Stimulated activated naive B cell treated with anti-CD40 and anti-IgM and Interleukin-4, amounts not matched to agents 10 μg/mL and 1 μg/mL and 100 μg/mL, for 72 hours (primary cell): Measurements from ENCODE around the gene COL8A2.

Source experiments
- ATAC-seq, 2 donors: fragments of 150-1000 bp; cut with Tn5 transposase; replicated peaks; 2 replicates each; pipeline ENCODE4 v1.10.0; 2021; ENCODE audit warnings: moderate library complexity in 1 of 2
- DNase-seq: peaks from one replicate; pipeline ENCODE4 v3.0.0; 2021
- H3K27ac Mint-ChIP-seq: one replicate; pipeline ENCODE4 v1.8.0; 2022; ENCODE audit warnings: mild to moderate bottlenecking, mixed read lengths
- H3K27me3 Mint-ChIP-seq, 2 donors: one replicate each; pipeline ENCODE4 v1.8.0; 2022; ENCODE audit warnings: mixed read lengths in 2 of 2
- H3K36me3 Mint-ChIP-seq, 2 donors: one replicate each; pipeline ENCODE4 v1.8.0; 2022; ENCODE audit warnings: mixed read lengths in 2 of 2, mild to moderate bottlenecking in 1 of 2
- H3K4me1 Mint-ChIP-seq, 2 donors: one replicate each; pipeline ENCODE4 v1.8.0; 2022; ENCODE audit warnings: mixed read lengths in 2 of 2, mild to moderate bottlenecking in 1 of 2
- H3K4me3 Mint-ChIP-seq, 2 donors: one replicate each; pipeline ENCODE4 v1.8.0; 2022; ENCODE audit warnings: mild to moderate bottlenecking in 2 of 2, mixed read lengths in 2 of 2, moderate library complexity in 1 of 2
- H3K9me3 Mint-ChIP-seq, 2 donors: one replicate each; pipeline ENCODE4 v1.8.0; 2022; ENCODE audit warnings: mixed read lengths in 2 of 2, mild to moderate bottlenecking in 1 of 2

Gene COL8A2

DNA sequence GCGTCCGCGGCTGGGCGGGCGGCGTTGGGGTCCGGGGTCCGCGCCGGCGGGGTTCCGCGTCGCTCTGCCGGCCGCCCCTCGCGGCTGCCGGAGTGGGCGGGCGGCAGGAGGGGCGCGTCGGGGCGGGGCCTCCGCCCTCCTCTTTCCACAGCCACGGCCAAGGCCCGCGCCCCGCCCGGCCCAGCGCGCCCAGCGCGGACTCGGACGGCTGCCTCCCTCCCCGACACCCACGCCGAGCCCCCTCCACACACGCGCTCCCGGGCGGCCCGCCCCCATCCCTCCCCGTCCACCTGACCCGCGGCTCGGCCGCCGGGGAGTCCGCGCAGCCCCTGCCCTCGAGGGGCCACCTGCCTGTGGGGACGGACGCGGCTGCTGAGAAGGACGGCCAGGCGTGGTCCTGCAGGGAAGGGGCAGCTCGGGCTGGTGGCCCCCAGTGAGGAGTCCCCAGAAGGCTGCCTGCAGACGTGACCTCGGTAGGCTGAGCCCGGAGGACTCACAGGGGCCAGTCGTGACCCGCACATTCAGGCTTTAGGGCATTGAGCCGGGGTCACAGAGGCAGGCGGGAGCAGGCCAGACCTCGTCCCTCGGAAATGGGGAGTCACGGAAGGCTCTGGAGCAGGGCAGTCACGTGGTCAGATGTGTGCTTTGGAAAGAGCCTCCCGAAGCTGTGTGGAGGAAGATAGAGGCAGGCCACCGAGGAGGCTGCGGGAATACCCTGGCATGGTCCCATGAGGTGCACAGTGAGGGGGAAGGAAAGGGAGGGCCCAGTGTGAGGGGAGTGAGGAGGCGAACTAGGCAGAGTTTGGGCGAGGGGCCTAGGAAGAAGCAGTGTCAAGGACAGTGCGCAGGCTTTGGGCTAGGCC, at the start of gene COL8A2:
TSS of gene COL8A2 (minus strand) at position 94 of the 863 bp plus-strand sequence. CDS start 24,980 bp downstream, outside the sequence.
- Mint-ChIP-seq H3K27ac (peak within 1 kb of the TSS; percentile 69), H3K36me3 (no peaks in the 10 kb centered on the region)
- peak in 1 of 2 donors; percentile 19 for ATAC-seq

DNA sequence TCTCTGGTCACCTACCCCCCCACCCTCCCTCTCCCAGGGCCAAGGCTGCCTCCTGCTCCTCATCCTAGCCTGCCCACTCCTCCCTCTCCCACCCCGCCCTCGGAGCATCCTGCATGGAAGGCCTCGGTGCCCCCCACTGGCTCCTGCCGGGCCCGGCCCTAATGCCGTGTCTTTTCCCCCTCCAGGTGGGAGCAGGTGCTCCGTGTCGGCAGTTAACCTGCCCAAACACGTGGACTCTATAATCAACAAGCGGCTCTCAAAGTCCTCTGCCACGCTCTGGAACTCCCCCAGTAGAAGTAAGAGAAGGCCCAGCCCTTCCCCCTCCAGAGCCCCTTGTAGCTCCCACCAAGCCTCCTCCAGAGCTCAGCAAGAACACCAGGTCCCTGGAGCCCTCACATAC, 49.7 kb upstream of the COL8A2 start:
- no peak overlapping the region for H3K27ac Mint-ChIP-seq
- peaks cover 10 to 17% of the 10 kb centered on the region in 2 donors for H3K4me1 Mint-ChIP-seq
- no peak overlapping the region for H3K4me3 Mint-ChIP-seq
- no peaks in the 10 kb centered on the region for H3K9me3 Mint-ChIP-seq
- ATAC-seq, result no peak
- peaks cover 42 to 69% of the 10 kb centered on the region in 2 donors for H3K36me3 Mint-ChIP-seq
- DNase-seq, result no peak
- H3K27me3 Mint-ChIP-seq, result no peaks in the 10 kb centered on the region

More for the DNA sequence above, at the start of gene COL8A2:
- no peak for DNase-seq
- H3K27me3 Mint-ChIP-seq, result peaks cover 21 to 29% of the 10 kb centered on the region in 2 donors
- H3K4me1 Mint-ChIP-seq, result peaks cover 28 to 39% of the 10 kb centered on the region in 2 donors
- H3K9me3 Mint-ChIP-seq, result no peaks in the 10 kb centered on the region
- H3K4me3 Mint-ChIP-seq, result peak within 1 kb of the TSS; percentile 72 to 77

DNA sequence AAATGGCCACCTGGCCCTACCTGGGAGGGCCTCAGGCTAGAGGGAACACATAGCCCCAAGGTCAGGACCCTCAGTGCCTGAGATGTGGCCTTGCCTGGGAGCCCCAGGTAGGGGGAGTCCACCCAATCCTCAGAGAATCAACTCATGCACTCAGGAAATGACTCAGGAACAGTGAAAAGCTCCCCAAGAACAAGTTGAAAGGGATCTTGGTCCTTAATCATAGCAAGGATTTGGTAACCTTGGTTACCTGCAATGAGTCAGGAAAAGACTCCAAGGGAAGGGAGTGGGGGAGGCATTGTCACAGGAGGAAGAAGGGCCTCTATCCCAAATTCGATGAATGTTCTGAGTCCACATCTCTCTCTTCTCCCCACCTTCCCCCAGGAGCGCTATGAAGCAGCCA, 48.0 kb upstream of the COL8A2 start:
- Mint-ChIP-seq H3K36me3 (peaks cover 36 to 58% of the 10 kb centered on the region in 2 donors), H3K27me3 (no peaks in the 10 kb centered on the region), H3K4me1 (peaks cover 13 to 23% of the 10 kb centered on the region in 2 donors), H3K4me3 (no peak overlapping the region), H3K9me3 (no peaks in the 10 kb centered on the region), H3K27ac (no peak overlapping the region)
- DNase-seq (no peak), ATAC-seq (no peak)

DNA sequence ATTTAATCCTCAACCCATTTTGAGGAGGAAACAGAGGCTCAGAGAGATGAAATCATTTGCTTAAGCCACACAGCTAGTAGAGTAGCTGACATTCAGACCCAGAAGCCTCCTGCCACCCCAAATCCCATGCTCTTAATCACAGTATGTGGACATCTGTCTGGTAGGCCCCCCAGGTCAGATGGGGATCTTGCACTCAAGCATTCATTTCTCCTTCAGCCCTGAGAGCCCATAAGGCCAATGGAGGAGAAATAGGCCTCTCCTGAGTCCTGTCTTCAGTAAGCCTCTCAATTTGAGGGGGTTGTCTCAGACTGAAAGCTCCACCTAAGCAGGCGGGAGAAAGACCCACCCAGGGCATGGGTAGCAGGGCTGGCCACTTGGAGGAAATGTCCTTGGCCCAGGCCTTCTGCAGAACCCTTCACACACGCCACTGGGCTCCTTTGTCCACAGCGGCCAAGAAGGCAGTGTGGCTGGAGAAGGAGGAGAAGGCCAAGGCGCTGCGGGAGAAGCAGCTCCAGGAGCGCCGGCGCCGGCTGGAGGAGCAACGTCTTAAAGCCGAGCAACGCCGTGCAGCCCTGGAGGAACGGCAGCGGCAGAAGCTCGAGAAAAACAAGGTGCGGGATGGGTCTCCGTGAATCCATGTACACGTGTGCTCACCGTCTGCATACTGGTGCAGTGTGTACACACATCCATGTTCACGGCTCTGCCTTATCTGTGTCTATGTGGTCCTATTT, 47.2 kb upstream of the COL8A2 start:
- no peak for DNase-seq
- Mint-ChIP-seq H3K36me3 (peaks cover 36 to 54% of the 10 kb centered on the region in 2 donors), H3K4me3 (no peak overlapping the region), H3K27me3 (no peaks in the 10 kb centered on the region), H3K9me3 (no peaks in the 10 kb centered on the region), H3K27ac (no peak overlapping the region), H3K4me1 (peaks cover 14 to 25% of the 10 kb centered on the region in 2 donors)
- ATAC-seq, result no peak

DNA sequence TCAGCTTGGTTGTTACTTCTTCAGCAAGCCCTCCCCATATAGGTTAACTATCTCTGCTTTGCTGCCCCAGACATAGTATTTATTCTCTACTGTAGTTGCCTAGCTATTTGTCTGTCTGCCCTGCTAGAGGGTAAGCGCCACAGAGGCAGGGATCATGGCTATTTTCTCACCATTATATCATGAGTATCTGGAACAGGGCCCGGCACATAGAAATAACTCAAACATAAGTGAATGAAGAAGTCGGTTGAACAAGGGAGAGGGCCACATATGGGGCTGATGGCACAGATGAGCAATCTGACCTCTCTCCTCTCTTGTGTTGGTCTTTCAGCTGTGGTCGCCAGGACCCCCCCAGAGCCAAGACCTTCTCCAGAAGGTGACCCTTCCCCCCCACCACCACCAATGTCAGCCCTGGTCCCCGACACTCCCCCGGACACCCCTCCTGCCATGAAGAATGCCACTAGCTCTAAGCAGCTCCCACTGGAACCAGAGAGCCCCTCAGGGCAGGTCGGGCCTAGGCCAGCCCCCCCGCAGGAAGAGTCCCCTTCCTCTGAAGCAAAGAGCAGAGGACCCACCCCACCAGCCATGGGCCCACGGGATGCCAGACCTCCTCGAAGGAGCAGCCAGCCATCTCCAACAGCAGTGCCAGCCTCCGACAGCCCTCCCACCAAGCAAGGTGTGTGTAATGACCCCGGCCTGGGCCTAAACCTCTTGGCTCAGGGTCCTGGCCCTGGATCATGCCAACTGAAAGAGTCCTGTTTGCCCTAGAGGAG, 45.8 kb upstream of the COL8A2 start:
- no peaks in the 10 kb centered on the region for H3K9me3 Mint-ChIP-seq
- no peak overlapping the region for H3K27ac Mint-ChIP-seq
- no peaks in the 10 kb centered on the region for H3K27me3 Mint-ChIP-seq
- no peak for ATAC-seq
- H3K36me3 Mint-ChIP-seq, result peaks cover 41 to 60% of the 10 kb centered on the region in 2 donors
- H3K4me3 Mint-ChIP-seq, result no peak overlapping the region
- DNase-seq, result no peak
- peaks cover 23 to 34% of the 10 kb centered on the region in 2 donors for H3K4me1 Mint-ChIP-seq

DNA sequence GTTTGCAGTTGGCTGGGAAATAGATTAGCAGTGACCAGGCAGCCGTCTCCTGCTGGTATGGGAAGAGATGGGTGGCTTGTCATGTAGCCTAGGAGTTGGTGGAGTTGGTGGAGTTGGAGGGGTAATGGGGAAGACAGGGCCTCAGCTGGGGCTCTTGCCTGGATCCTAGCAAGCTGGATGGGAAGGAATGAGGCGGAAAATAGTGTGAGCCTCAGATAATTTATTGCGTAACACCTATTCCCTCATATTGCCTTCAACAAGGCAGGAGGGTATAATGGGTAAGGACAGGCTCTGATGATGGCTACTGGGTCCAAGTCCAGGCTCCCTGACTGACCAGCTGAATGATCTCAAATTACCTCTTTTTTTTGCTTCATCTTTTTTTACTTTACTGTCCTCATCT, 43.5 kb upstream of the COL8A2 start:
- peaks cover 21 to 29% of the 10 kb centered on the region in 2 donors for H3K4me1 Mint-ChIP-seq
- no peak overlapping the region for H3K27ac Mint-ChIP-seq
- H3K27me3 Mint-ChIP-seq, result no peaks in the 10 kb centered on the region
- DNase-seq (no peak), ATAC-seq (no peak)
- H3K4me3 Mint-ChIP-seq, result no peak overlapping the region
- peaks cover 34 to 48% of the 10 kb centered on the region in 2 donors for H3K36me3 Mint-ChIP-seq
- H3K9me3 Mint-ChIP-seq, result no peaks in the 10 kb centered on the region

DNA sequence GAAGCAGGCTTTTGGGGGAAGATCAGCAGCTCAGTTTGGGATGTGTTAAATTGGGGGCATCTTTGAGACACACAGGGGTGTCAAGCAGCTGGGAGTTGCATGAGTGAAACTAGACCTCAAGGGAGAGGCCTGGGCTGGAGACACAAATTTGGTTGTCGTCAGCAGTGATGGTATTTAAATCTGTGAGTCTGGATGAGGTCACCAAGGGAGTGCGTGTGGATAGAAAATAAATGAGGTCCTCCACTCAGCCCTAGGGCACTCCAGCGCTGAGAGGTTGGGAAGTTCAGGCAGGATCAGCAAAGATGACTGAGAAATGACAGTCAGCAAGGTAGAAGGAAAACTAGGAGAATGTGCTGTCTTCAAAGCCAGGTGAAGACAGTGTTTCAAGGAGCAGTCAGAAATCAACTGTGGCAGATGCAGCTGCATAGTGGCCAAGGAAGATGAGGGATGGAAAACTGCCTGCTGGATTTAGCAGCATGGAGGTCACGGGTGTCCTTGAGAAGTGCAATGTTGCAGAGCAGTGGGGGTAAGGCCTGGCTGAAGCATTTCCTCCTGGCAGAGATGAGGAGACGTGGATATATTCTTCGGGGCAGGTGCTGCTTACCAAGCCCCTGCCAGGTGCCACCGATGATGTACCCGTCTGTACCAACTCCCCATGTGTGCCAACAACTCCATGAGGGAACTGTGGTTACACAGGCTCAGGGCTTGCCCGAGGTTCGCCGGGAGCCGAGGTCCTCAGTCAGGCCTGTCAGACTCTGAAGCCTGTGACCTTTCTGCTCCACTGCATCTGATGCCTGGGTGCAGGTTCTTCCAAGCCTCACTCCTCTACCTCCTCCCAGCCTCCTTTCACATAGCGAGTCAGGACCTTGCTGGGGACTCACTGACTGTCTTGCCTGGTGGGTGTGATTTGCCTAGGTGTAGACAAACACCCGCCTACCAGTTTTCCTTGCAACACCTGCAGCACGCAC, 42.2 kb upstream of the COL8A2 start:
- peaks cover 27 to 38% of the 10 kb centered on the region in 2 donors for H3K4me1 Mint-ChIP-seq
- H3K36me3 Mint-ChIP-seq, result peaks cover 29 to 42% of the 10 kb centered on the region in 2 donors
- no peaks in the 10 kb centered on the region for H3K9me3 Mint-ChIP-seq
- ATAC-seq (no peak), DNase-seq (no peak)
- H3K4me3 Mint-ChIP-seq, result no peak overlapping the region
- no peaks in the 10 kb centered on the region for H3K27me3 Mint-ChIP-seq
- H3K27ac Mint-ChIP-seq, result no peak overlapping the region

DNA sequence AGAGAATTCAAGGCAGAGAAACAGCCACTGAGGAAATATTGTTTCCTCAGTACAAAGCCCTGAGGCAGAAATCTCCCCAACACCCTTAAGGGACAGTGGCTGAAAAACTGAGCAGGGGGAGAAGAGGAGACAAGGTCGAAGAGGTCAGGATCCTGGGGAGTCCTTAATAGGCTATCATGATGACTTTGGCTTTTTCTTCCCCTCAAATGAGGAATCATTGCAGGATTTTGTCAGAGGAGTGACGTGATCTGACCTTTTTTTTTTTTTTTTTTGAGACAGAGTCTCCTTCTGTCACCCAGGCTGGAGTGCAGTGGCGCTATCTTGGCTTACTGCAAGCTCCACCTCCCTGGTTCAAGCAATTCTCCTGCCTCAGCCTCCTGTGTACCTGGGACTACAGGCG, 41.1 kb upstream of the COL8A2 start:
- H3K27me3 Mint-ChIP-seq, result no peaks in the 10 kb centered on the region
- H3K4me3 Mint-ChIP-seq, result no peak overlapping the region
- no peak for ATAC-seq
- peaks cover 36 to 49% of the 10 kb centered on the region in 2 donors for H3K4me1 Mint-ChIP-seq
- H3K9me3 Mint-ChIP-seq, result no peaks in the 10 kb centered on the region
- H3K27ac Mint-ChIP-seq, result no peak overlapping the region
- peaks cover 27 to 39% of the 10 kb centered on the region in 2 donors for H3K36me3 Mint-ChIP-seq
- DNase-seq, result no peak

DNA sequence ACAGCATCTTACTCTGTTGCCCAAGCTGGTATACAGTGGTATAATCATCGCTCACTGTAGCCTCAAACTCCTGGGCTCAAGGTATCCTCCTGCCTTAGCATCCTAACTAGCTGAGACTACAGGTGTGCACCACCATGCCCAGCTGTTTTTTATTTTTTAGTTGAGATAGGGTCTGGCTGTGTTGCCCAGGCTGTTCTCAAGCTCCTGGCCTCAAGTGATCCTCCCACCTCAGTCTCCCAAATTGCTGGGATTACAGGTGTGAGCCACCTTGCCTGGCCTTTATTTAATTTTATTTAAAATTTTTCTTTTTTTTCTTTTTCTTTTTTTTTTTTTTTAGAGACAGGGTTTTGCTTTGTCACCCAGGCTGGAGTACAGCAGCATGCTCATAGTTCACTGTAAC, 40.1 kb upstream of the COL8A2 start:
- ATAC-seq, result no peak
- H3K4me3 Mint-ChIP-seq, result no peak overlapping the region
- no peaks in the 10 kb centered on the region for H3K9me3 Mint-ChIP-seq
- no peaks in the 10 kb centered on the region for H3K27me3 Mint-ChIP-seq
- DNase-seq, result no peak
- H3K4me1 Mint-ChIP-seq, result peaks cover 39 to 59% of the 10 kb centered on the region in 2 donors
- H3K36me3 Mint-ChIP-seq, result peaks cover 23 to 31% of the 10 kb centered on the region in 2 donors
- no peak overlapping the region for H3K27ac Mint-ChIP-seq

DNA sequence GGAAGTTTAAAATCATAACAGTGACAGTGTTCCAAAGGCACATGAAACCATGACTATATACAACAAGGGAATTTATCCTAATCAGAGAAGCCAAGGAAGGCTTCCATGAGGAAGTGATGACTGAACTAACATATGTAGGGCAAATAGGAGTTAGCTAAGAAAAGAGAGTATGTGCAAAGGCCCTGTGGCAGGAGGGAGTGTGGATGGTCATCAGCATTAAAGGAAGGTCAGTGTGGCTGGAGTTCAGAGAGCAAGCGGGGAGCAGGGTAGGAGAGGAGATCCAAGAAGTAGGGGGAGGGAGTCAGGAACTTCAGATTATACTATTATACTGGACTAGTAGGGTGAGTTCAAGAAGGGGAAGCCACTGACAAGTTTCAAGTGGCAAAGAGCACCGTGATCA, 39.3 kb upstream of the COL8A2 start:
- H3K27me3 Mint-ChIP-seq, result no peaks in the 10 kb centered on the region
- no peaks in the 10 kb centered on the region for H3K9me3 Mint-ChIP-seq
- peak overlapping the region in 1 of 2 donors; percentile 5 for H3K4me3 Mint-ChIP-seq
- H3K4me1 Mint-ChIP-seq, result peaks cover 45 to 66% of the 10 kb centered on the region in 2 donors
- ATAC-seq (no peak), DNase-seq (no peak)
- peaks cover 20 to 33% of the 10 kb centered on the region in 2 donors for H3K36me3 Mint-ChIP-seq
- H3K27ac Mint-ChIP-seq, result peak overlapping the region; percentile 44

DNA sequence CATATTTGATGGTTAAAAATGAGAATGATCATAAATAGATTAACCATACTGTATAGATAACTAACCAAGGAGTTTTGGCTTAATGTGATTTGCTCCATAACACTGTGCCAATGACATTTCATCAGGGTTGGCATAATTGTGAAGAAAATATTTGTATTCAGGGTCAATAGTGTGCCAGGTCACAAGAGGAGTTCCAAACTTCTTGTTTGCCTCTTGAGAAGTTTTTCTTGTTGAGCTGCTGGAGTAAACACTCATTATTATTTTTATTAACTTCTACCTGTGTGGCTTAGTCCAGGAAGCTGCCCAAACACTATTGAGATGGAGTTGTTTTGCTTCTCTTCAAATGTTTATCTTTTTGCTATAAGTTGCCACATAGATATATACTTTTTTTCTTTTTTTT, 38.4 kb upstream of the COL8A2 start:
- no peak for DNase-seq
- Mint-ChIP-seq H3K4me1 (peaks cover 49 to 69% of the 10 kb centered on the region in 2 donors), H3K27me3 (no peaks in the 10 kb centered on the region), H3K36me3 (peaks cover 19 to 36% of the 10 kb centered on the region in 2 donors), H3K9me3 (no peaks in the 10 kb centered on the region), H3K27ac (no peak overlapping the region), H3K4me3 (no peak overlapping the region)
- no peak for ATAC-seq

DNA sequence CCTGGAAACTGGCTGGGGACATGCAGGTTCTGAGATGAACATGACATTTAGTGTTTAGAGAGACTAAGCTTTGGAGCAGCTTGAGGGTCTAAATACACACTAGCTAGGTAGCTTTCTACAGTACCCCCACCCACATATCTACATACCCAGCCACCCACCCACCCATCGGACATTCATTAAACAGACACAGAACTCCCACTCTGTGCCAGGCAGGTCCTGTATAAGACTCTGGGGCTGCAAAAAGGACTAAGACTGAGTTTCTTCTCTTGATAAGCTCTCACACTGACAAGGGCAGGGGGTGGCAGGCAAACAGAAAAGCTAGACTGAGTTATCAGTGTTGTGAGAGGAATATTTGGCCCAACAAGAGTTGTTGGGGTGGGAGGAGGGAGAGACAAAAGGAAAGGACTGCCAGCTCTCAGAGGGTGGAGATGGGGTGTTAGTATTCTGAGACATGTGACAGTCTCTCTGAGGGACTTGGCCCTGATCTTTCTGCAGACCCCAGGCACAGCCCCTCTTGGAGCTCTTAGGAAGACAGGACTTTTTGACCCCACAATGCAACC, 37.7 kb upstream of the COL8A2 start:
- Mint-ChIP-seq H3K9me3 (no peaks in the 10 kb centered on the region), H3K4me1 (peaks cover 53 to 73% of the 10 kb centered on the region in 2 donors), H3K27me3 (no peaks in the 10 kb centered on the region), H3K27ac (peak overlapping the region; percentile 98), H3K36me3 (peaks cover 22 to 39% of the 10 kb centered on the region in 2 donors), H3K4me3 (peak overlapping the region in 1 of 2 donors; percentile 87)
- DNase-seq, result no peak
- no peak for ATAC-seq
